SH-SY5Y (cell line): ENCODE measurements around the gene CIROP.

Experiments
- GATA2 ChIP-seq: IDR thresholded peaks from 2 replicates; pipeline ENCODE4 v1.6.1; 2011; ENCODE audit warnings: mild to moderate bottlenecking, low read depth, low read length
- GATA3 ChIP-seq: IDR thresholded peaks from 2 replicates; pipeline ENCODE4 v1.6.1; 2011; ENCODE audit warnings: low read depth, mild to moderate bottlenecking, low read length, moderate library complexity

GRCh38 chr14:23147676-23148075, 42.9 kb upstream of the CIROP start:
- TF ChIP-seq GATA3 (no peak), GATA2 (no peak)
